AG04450 (cell line): ENCODE results near the gene MEX3C. TPM values are rescaled to one million over a fixed set of nuclear protein-coding genes. Genes with fewer than 3 reads are reported as not detected.

Source experiments
- CTCF ChIA-PET: fragments of 300-600, 350-600 bp; formaldehyde crosslinking; extraction: SDS; loops from one replicate; lab custom pipeline; 2022; ENCODE audit warnings: antibody characterized with exemption, inconsistent platforms; lab: Charles Lee
- POLR2A ChIA-PET: fragments of 350-600 bp; formaldehyde crosslinking; extraction: SDS; loops from one replicate; lab custom pipeline; 2021; ENCODE audit warnings: antibody characterized with exemption, inconsistent platforms; lab: Yijun Ruan, JAX
- DNase-seq: peaks from one replicate; pipeline ENCODE4 v3.0.0-alpha.2; 2011; ENCODE audit warnings: low read depth, low spot score
- H3K27ac ChIP-seq: one replicate; pipeline ENCODE4 v1.5.1; 2012; ENCODE audit warnings: low read depth, low read length, control low read depth
- H3K27me3 ChIP-seq: one replicate; pipeline ENCODE4 v1.6.0; 2012; ENCODE audit warnings: low read length; ENCODE audit not compliant: control insufficient read depth, insufficient read depth
- H3K4me3 ChIP-seq: 2 replicates; pipeline ENCODE4 v1.5.1; 2011; ENCODE audit warnings: mild to moderate bottlenecking, low read depth, low read length, control low read depth
- H3K9me3 ChIP-seq: 2 replicates; pipeline ENCODE4 v1.5.1; 2012; ENCODE audit warnings: low read length; ENCODE audit not compliant: control insufficient read depth, insufficient read depth
- polyA plus RNA-seq: library from polyadenylated mRNA; depleted of rRNA; stranded (reverse); fragments of >200 nt; gene quantifications from 2 replicates; pipeline ENCODE4 v1.2.3, GENCODE V29; 2011
- TF ChIP-seq, protein P1 (sequence below): IDR thresholded peaks from 2 replicates; pipeline ENCODE4 v1.5.1; 2011; ENCODE audit warnings: low read depth, low read length, control low read depth, inconsistent platforms

Gene MEX3C
- polyA plus RNA-seq, 1 experiment, result 69.7 TPM

DNA sequence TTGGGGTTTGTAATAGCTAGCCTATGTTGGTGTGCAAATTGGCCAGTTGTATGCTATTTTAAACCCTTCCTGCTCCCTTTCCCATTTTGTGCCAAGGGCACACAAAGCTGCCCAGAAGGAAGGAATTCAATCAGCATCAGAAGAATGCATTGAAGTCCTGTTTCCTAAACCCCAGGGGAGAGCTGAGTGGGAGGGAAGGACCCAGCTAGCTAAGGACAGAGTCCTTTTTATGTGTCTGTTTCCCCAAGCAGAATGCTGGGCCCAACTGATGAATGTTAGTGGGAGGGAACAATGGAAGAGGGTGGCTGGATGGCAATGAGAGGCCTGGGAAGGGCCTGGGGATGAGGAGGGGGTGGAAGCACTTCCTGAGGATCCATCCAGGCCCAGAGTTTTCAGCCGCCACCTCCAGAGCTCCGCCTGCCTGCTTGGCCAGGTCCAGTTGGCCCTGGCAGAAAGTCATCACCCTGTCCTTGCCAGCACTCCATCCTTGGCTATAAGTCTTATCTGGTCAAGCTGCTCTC is 32.7 kb downstream of the MEX3C start:
- Histone ChIP-seq H3K9me3 (no peaks in the 10 kb centered on the region), H3K4me3 (no peak overlapping the region), H3K27me3 (no peaks in the 10 kb centered on the region), H3K27ac (no peak overlapping the region)
- ChIA-PET POLR2A (interaction anchor here (1.2 kb wide), 1 partner anchor 32 kb away, joined by 3 read pairs; the partner anchor contains the start of gene MEX3C), CTCF (no interaction called here)
- TF ChIP-seq, protein P1, sequence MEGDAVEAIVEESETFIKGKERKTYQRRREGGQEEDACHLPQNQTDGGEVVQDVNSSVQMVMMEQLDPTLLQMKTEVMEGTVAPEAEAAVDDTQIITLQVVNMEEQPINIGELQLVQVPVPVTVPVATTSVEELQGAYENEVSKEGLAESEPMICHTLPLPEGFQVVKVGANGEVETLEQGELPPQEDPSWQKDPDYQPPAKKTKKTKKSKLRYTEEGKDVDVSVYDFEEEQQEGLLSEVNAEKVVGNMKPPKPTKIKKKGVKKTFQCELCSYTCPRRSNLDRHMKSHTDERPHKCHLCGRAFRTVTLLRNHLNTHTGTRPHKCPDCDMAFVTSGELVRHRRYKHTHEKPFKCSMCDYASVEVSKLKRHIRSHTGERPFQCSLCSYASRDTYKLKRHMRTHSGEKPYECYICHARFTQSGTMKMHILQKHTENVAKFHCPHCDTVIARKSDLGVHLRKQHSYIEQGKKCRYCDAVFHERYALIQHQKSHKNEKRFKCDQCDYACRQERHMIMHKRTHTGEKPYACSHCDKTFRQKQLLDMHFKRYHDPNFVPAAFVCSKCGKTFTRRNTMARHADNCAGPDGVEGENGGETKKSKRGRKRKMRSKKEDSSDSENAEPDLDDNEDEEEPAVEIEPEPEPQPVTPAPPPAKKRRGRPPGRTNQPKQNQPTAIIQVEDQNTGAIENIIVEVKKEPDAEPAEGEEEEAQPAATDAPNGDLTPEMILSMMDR, result no peak
- DNase-seq, result no peak

DNA sequence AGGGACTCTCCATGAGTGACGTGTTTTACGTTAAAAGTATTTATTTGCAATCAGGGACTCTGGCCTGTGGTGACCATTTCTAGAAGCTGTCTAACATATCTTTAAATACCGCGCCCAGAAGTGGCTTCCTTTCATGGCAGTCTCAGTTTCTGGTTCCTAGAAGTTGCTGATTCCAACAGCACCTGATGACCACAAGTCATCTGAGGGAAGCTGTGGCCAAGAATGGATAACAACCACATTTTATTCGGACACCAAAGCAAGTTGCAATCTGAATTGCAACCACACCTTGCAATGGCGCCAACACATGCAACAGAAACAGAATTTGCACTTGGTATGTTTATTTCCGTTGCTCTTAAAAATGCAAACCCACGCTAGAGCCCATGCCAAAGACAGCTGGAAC is 33.1 kb downstream of the MEX3C start:
- CTCF ChIA-PET, result no interaction called here
- POLR2A ChIA-PET, result interaction anchor here (1.2 kb wide), 1 partner anchor 33 kb away, joined by 3 read pairs; the partner anchor contains the start of gene MEX3C
- no peak overlapping the region for H3K27ac ChIP-seq

DNA sequence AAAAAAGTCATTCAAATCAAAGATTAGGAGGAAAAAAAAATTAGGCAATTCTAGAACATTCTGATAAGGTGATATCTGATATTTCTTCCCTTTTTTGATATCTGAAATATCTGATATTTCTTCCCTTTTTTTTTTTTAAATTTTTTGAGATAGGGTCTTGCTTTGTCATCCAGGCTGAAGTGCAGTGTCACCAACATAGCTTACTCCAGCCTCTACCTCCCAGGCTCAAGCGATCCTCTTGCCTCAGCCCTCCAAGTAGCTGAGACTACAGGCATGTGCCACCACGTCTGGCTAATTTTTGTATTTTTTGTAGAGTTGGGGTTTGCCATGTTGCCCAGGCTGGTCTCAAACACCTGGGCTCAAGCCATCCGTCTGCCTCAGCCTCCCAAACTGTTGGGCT is 33.9 kb downstream of the MEX3C start:
- POLR2A ChIA-PET, result no interaction called here
- CTCF ChIA-PET, result no interaction called here
- Histone ChIP-seq H3K4me3 (no peak overlapping the region), H3K27ac (no peak overlapping the region), H3K27me3 (no peaks in the 10 kb centered on the region), H3K9me3 (no peaks in the 10 kb centered on the region)
- TF ChIP-seq, protein P1, result no peak
- no peak for DNase-seq

More for the DNA sequence above, 33.1 kb downstream of the MEX3C start:
- Histone ChIP-seq H3K27me3 (no peaks in the 10 kb centered on the region), H3K4me3 (no peak overlapping the region), H3K9me3 (no peaks in the 10 kb centered on the region)
- DNase-seq, result no peak
- TF ChIP-seq, protein P1, result no peak

DNA sequence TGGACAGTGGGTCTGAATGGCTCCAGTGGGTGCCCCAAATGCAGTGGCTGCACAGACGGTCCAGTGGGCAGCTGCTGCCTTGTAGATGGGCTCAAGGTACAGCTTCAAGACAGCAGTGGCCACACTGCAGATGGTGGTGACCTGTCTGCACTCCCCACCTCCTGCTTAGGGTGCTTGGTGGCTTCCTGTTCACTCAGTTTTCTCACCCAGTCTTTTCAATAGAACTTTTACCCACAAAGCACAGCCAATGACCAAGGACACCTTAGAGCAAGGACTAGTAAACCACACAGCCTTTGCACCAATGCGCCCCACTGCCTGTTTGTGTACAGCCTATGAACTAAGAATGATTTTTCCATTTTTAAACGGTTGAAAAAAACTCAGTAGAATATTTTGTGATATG is 34.9 kb downstream of the MEX3C start:
- TF ChIP-seq, protein P1, result no peak
- POLR2A ChIA-PET, result no interaction called here
- H3K27ac ChIP-seq, result no peak overlapping the region
- CTCF ChIA-PET, result no interaction called here
- H3K4me3 ChIP-seq, result no peak overlapping the region
- no peaks in the 10 kb centered on the region for H3K27me3 ChIP-seq
- no peak for DNase-seq
- no peaks in the 10 kb centered on the region for H3K9me3 ChIP-seq

- CTCF ChIA-PET, result no interaction called here
- no peak overlapping the region for H3K4me3 ChIP-seq
- H3K9me3 ChIP-seq, result no peaks in the 10 kb centered on the region
- DNase-seq, result no peak
- no peaks in the 10 kb centered on the region for H3K27me3 ChIP-seq
- POLR2A ChIA-PET, result no interaction called here
- TF ChIP-seq, protein P1, result no peak
- no peak overlapping the region for H3K27ac ChIP-seq
Measured at GRCh38 chr18:51160646-51161045, 36.8 kb downstream of the MEX3C start.
